ENCODE results near the gene ZNF618. TPM values are rescaled to one million over a fixed set of nuclear protein-coding genes. Genes with fewer than 3 reads are reported as not detected.

ZNF618 gene
- total RNA-seq, 1 experiment from 2014 or later, result 29.4 TPM

GRCh38 chr9:113906411-113907110, 30.5 kb downstream of the ZNF618 start:
- no peak overlapping the region for H3K27ac ChIP-seq (ENCODE audit: low read depth, low read length, poor library complexity, severe bottlenecking)
- H3K4me1 ChIP-seq (ENCODE audit: insufficient read depth, low read length, poor library complexity, severe bottlenecking), result peaks cover 1% of the 10 kb centered on the region
- no TSS peak for BruUV-seq (replicated peaks)
- peaks cover 5% of the 10 kb centered on the region for H3K9me3 ChIP-seq (ENCODE audit: low read depth, low read length, poor library complexity, severe bottlenecking)
- no peaks in the 10 kb centered on the region for H3K36me3 ChIP-seq (ENCODE audit: insufficient read depth, low read length, poor library complexity, severe bottlenecking)
- TF ChIP-seq EZH2 (IDR thresholded peaks at IDR 0.05; ENCODE audit: borderline replicate concordance, low read depth, low read length, poor library complexity, severe bottlenecking) (no peak), CTCF (conservative IDR thresholded peaks at IDR 0.05; ENCODE audit: low read depth, low read length) (no peak)
- intact Hi-C loops (cut with micrococcal nuclease; ENCODE audit: unreplicated experiment), result no loop called here
- DNase-seq (ENCODE audit: low spot score), result no peak
- ChIA-PET CTCF (no interaction called here), POLR2A (ENCODE audit: low non-redundant PET) (no interaction called here)
- no peak overlapping the region for H3K4me3 ChIP-seq (ENCODE audit: low read depth, low read length, poor library complexity, severe bottlenecking)
- no peaks in the 10 kb centered on the region for H3K27me3 ChIP-seq (replicated peaks; ENCODE audit: insufficient read depth, low read depth, low read length, poor library complexity)

GRCh38 chr9:113907282-113907681, 31.2 kb downstream of the ZNF618 start:
- Histone ChIP-seq H3K9me3 (ENCODE audit: low read depth, low read length, poor library complexity, severe bottlenecking) (peaks cover 5% of the 10 kb centered on the region), H3K27me3 (replicated peaks; ENCODE audit: insufficient read depth, low read depth, low read length, poor library complexity) (no peaks in the 10 kb centered on the region), H3K4me3 (ENCODE audit: low read depth, low read length, poor library complexity, severe bottlenecking) (no peak overlapping the region), H3K36me3 (ENCODE audit: insufficient read depth, low read length, poor library complexity, severe bottlenecking) (no peaks in the 10 kb centered on the region), H3K4me1 (ENCODE audit: insufficient read depth, low read length, poor library complexity, severe bottlenecking) (peaks cover 9% of the 10 kb centered on the region), H3K27ac (ENCODE audit: low read depth, low read length, poor library complexity, severe bottlenecking) (no peak overlapping the region)
- DNase-seq (ENCODE audit: low spot score), result no peak
- BruUV-seq (replicated peaks), result no TSS peak
- ChIA-PET CTCF (no interaction called here), POLR2A (ENCODE audit: low non-redundant PET) (no interaction called here)
- intact Hi-C loops (cut with micrococcal nuclease; ENCODE audit: unreplicated experiment), result no loop called here
- TF ChIP-seq CTCF (conservative IDR thresholded peaks at IDR 0.05; ENCODE audit: low read depth, low read length), result no peak
- TF ChIP-seq EZH2 (IDR thresholded peaks at IDR 0.05; ENCODE audit: borderline replicate concordance, low read depth, low read length, poor library complexity, severe bottlenecking), result no peak

GRCh38 chr9:113909421-113909820, 33.3 kb downstream of the ZNF618 start:
- CTCF ChIA-PET, result interaction anchor here (0.5 kb wide), 1 partner anchor 58 kb away, joined by 3 read pairs; no protein-coding TSS in a partner anchor
- DNase-seq (ENCODE audit: low spot score), result no peak

More at GRCh38 chr9:113909421-113909820, 33.3 kb downstream of the ZNF618 start:
- Histone ChIP-seq H3K36me3 (ENCODE audit: insufficient read depth, low read length, poor library complexity, severe bottlenecking) (no peaks in the 10 kb centered on the region), H3K27me3 (replicated peaks; ENCODE audit: insufficient read depth, low read depth, low read length, poor library complexity) (no peaks in the 10 kb centered on the region), H3K4me3 (ENCODE audit: low read depth, low read length, poor library complexity, severe bottlenecking) (no peak overlapping the region), H3K9me3 (ENCODE audit: low read depth, low read length, poor library complexity, severe bottlenecking) (no peaks in the 10 kb centered on the region), H3K4me1 (ENCODE audit: insufficient read depth, low read length, poor library complexity, severe bottlenecking) (peaks cover 12% of the 10 kb centered on the region), H3K27ac (ENCODE audit: low read depth, low read length, poor library complexity, severe bottlenecking) (no peak overlapping the region)
- intact Hi-C loops (cut with micrococcal nuclease; ENCODE audit: unreplicated experiment), result no loop called here
- no TSS peak for BruUV-seq (replicated peaks)
- no peak for TF ChIP-seq EZH2 (IDR thresholded peaks at IDR 0.05; ENCODE audit: borderline replicate concordance, low read depth, low read length, poor library complexity, severe bottlenecking)
- TF ChIP-seq CTCF (conservative IDR thresholded peaks at IDR 0.05; ENCODE audit: low read depth, low read length), result no peak
- POLR2A ChIA-PET (ENCODE audit: low non-redundant PET), result no interaction called here

All from A673 (cell line).